Neutrophil (primary cell): ENCODE results near the gene TREML4.

Experiments
- H3K27ac ChIP-seq: fragments of 200-600 bp; sonication (generic); 2 replicates; pipeline ENCODE4 v1.5.1; 2016; ENCODE audit warnings: mild to moderate bottlenecking, moderate library complexity
- H3K27me3 ChIP-seq: fragments of 200-600 bp; sonication (generic); 2 replicates; pipeline ENCODE4 v1.6.0; 2016; ENCODE audit warnings: mild to moderate bottlenecking
- H3K36me3 ChIP-seq: fragments of 200-600 bp; sonication (generic); 2 replicates; pipeline ENCODE4 v1.5.1; 2017
- H3K4me1 ChIP-seq, 2 experiments: fragments of 200-600 bp in 1 of 2; sonication (generic) in 1 of 2; 1 replicate in 1 of 2; 2 replicates in 1 of 2; pipeline versions ENCODE4 v1.5.1 to v1.6.1; 2013 to 2016; ENCODE audit warnings: low read depth in 1 of 2, low read length in 1 of 2, mild to moderate bottlenecking in 1 of 2, moderate library complexity in 1 of 2; ENCODE audit not compliant: control insufficient read depth in 1 of 2, insufficient read depth in 1 of 2
- H3K4me3 ChIP-seq, 2 experiments: fragments of 200-600 bp in 1 of 2; sonication (generic) in 1 of 2; 1 replicate in 1 of 2; 2 replicates in 1 of 2; pipeline ENCODE4 v1.5.1; 2013 to 2016; ENCODE audit warnings: low read depth in 1 of 2, low read length in 1 of 2, mild to moderate bottlenecking in 1 of 2, moderate library complexity in 1 of 2
- H3K9me3 ChIP-seq: fragments of 200-600 bp; sonication (generic); 2 replicates; pipeline ENCODE4 v1.5.1; 2016
- CTCF ChIP-seq: fragments of 200-600 bp; sonication (generic); IDR thresholded peaks from 2 replicates; pipeline ENCODE4 v1.5.1; 2016; ENCODE audit warnings: antibody characterized with exemption

TREML4 gene

GRCh38 chr6:41268478-41268877 is 40.3 kb downstream of the TREML4 start:
- Histone ChIP-seq H3K27me3 (no peaks in the 10 kb centered on the region), H3K4me1 (peaks cover 71 to 85% of the 10 kb centered on the region in 2 experiments), H3K36me3 (peaks cover 37% of the 10 kb centered on the region), H3K27ac (peak overlapping the region; percentile 94), H3K9me3 (no peaks in the 10 kb centered on the region), H3K4me3 (peak overlapping the region; percentile 53 to 71)
- TF ChIP-seq CTCF, result no peak

GRCh38 chr6:41269166-41269565 is 41.0 kb downstream of the TREML4 start:
- Histone ChIP-seq H3K36me3 (peaks cover 44% of the 10 kb centered on the region), H3K9me3 (no peaks in the 10 kb centered on the region), H3K4me3 (peak overlapping the region; percentile 53 to 71), H3K27ac (peak overlapping the region; percentile 94), H3K27me3 (no peaks in the 10 kb centered on the region), H3K4me1 (peaks cover 78 to 92% of the 10 kb centered on the region in 2 experiments)
- TF ChIP-seq CTCF, result no peak

- Histone ChIP-seq H3K27me3 (no peaks in the 10 kb centered on the region), H3K4me1 (peaks cover 83 to 98% of the 10 kb centered on the region in 2 experiments), H3K4me3 (peak overlapping the region; percentile 53 to 71), H3K27ac (peak overlapping the region; percentile 94), H3K9me3 (no peaks in the 10 kb centered on the region), H3K36me3 (peaks cover 50% of the 10 kb centered on the region)
- TF ChIP-seq CTCF, result no peak
These were observed 41.6 kb downstream of the TREML4 start for GRCh38 chr6:41269716-41270115.

GRCh38 chr6:41271901-41272395 is 43.8 kb downstream of the TREML4 start:
- TF ChIP-seq CTCF, result peak; percentile 52
- H3K4me1 ChIP-seq, result peaks cover 99 to 100% of the 10 kb centered on the region in 2 experiments
- H3K4me3 ChIP-seq, result peak overlapping the region; percentile 53 to 71
- H3K27me3 ChIP-seq, result no peaks in the 10 kb centered on the region
- peak overlapping the region; percentile 94 for H3K27ac ChIP-seq
- H3K9me3 ChIP-seq, result no peaks in the 10 kb centered on the region
- H3K36me3 ChIP-seq, result peaks cover 61% of the 10 kb centered on the region

- Histone ChIP-seq H3K27ac (peak overlapping the region; percentile 94), H3K36me3 (peaks cover 60% of the 10 kb centered on the region), H3K27me3 (no peaks in the 10 kb centered on the region), H3K9me3 (no peaks in the 10 kb centered on the region), H3K4me3 (peak overlapping the region; percentile 19 to 53), H3K4me1 (peaks cover 100% of the 10 kb centered on the region in 2 experiments)
- TF ChIP-seq CTCF, result no peak
These were observed 44.6 kb downstream of the TREML4 start for GRCh38 chr6:41272591-41273240.
